Measurements from ENCODE around the gene FN1. TPM values are rescaled to one million over a fixed set of nuclear protein-coding genes. Genes with fewer than 3 reads are reported as not detected.

Gene FN1
- total RNA-seq, 1 experiment from 2014 or later, result 102 TPM

DNA sequence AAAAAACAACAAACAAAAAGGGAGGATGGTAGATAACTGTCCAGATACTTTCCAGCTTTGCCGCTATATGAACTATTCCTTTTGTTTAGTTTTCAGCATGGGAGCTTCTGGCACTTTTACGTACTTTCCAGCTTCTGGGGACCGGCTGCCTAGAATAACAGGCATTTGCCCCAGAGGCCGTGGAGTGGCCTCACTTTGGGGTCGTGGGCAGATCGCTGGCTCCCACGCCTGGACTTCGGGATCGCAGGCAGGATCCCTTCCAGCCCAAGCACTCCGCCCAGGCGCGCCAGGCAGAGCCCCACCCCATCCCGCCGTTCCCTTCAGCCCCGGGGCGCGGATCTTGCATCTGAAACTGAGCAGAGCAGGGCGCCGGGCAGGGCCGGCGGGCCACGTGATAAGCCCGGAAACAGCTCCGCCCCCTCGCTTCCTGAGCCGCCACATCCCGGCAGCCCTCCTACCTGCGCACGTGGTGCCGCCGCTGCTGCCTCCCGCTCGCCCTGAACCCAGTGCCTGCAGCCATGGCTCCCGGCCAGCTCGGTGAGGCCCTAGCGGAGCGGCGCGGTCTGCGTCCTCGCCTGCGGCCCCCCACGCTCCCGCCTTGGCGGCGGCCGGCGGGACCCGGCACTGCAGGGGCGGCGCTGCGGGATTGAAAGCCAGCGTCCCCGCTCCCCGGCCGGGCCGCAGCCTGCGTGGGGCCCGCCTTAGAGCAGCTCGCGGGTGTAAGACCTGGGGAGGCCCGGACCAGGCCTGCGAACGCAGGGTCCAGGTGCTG lies 124.1 kb downstream of the FN1 start, which contains the start of gene ATIC (continued):
- TF ChIP-seq JUN (CRISPR knock-in tag; IDR thresholded peaks at IDR 0.05) (no peak), FOXP1 (CRISPR knock-in tag; IDR thresholded peaks at IDR 0.05; ENCODE audit: borderline replicate concordance) (peak; percentile 98), JAZF1 (CRISPR knock-in tag; IDR thresholded peaks at IDR 0.05) (no peak), NR1H2 (CRISPR knock-in tag; IDR thresholded peaks at IDR 0.05) (no peak), NFYB (CRISPR knock-in tag; conservative IDR thresholded peaks at IDR 0.05; ENCODE audit: low read depth) (peak; percentile 44; the same call in 1 of the 2 replicates), GABPB1 (CRISPR knock-in tag; IDR thresholded peaks at IDR 0.05) (peak; percentile 94), CREM (CRISPR knock-in tag; IDR thresholded peaks at IDR 0.05) (peak; percentile 41; the same call in 1 of the 2 replicates), ZNF416 (CRISPR knock-in tag; IDR thresholded peaks at IDR 0.05) (0 out of 2 replicates have a peak, but pooled peaks have one; percentile 25), ESRRA (CRISPR knock-in tag; IDR thresholded peaks at IDR 0.05; ENCODE audit: borderline replicate concordance) (0 out of 2 replicates have a peak, but pooled peaks have one; percentile 57), ATF1 (CRISPR knock-in tag; IDR thresholded peaks at IDR 0.05) (0 out of 2 replicates have a peak, but pooled peaks have one; percentile 88), GTF2I (CRISPR knock-in tag; conservative IDR thresholded peaks at IDR 0.05) (no peak), KAT7 (CRISPR knock-in tag; IDR thresholded peaks at IDR 0.05; ENCODE audit: borderline replicate concordance) (0 out of 2 replicates have a peak, but pooled peaks have one; percentile 98), ELF4 (CRISPR knock-in tag; IDR thresholded peaks at IDR 0.05; ENCODE audit: low read depth) (peak; percentile 92; the same call in 1 of the 2 replicates), SP1 (CRISPR knock-in tag; conservative IDR thresholded peaks at IDR 0.05) (peak; percentile 90), RELA (CRISPR knock-in tag; IDR thresholded peaks at IDR 0.05; ENCODE audit: borderline replicate concordance) (peak; percentile 77; the same call in 1 of the 2 replicates), IRF2 (CRISPR knock-in tag; IDR thresholded peaks at IDR 0.05; ENCODE audit: borderline replicate concordance, low read depth) (peak; percentile 71; the same call in 1 of the 2 replicates), NFE2L1 (CRISPR knock-in tag; IDR thresholded peaks at IDR 0.05) (peak; percentile 95), ZNF423 (CRISPR knock-in tag; IDR thresholded peaks at IDR 0.05) (no peak), NR2C2 (CRISPR knock-in tag; IDR thresholded peaks at IDR 0.05) (peak; percentile 44; the same call in 1 of the 2 replicates), TCF7 (CRISPR knock-in tag; IDR thresholded peaks at IDR 0.05; ENCODE audit: low read depth) (peak; percentile 78; the same call in 1 of the 2 replicates)
- TF ChIP-seq, protein P1, sequence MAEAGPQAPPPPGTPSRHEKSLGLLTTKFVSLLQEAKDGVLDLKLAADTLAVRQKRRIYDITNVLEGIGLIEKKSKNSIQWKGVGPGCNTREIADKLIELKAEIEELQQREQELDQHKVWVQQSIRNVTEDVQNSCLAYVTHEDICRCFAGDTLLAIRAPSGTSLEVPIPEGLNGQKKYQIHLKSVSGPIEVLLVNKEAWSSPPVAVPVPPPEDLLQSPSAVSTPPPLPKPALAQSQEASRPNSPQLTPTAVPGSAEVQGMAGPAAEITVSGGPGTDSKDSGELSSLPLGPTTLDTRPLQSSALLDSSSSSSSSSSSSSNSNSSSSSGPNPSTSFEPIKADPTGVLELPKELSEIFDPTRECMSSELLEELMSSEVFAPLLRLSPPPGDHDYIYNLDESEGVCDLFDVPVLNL (CRISPR knock-in tag; IDR thresholded peaks at IDR 0.05; ENCODE audit: borderline replicate concordance, low read depth), result peak; percentile 63; the same call in 1 of the 2 replicates
- TF ChIP-seq, protein P2, sequence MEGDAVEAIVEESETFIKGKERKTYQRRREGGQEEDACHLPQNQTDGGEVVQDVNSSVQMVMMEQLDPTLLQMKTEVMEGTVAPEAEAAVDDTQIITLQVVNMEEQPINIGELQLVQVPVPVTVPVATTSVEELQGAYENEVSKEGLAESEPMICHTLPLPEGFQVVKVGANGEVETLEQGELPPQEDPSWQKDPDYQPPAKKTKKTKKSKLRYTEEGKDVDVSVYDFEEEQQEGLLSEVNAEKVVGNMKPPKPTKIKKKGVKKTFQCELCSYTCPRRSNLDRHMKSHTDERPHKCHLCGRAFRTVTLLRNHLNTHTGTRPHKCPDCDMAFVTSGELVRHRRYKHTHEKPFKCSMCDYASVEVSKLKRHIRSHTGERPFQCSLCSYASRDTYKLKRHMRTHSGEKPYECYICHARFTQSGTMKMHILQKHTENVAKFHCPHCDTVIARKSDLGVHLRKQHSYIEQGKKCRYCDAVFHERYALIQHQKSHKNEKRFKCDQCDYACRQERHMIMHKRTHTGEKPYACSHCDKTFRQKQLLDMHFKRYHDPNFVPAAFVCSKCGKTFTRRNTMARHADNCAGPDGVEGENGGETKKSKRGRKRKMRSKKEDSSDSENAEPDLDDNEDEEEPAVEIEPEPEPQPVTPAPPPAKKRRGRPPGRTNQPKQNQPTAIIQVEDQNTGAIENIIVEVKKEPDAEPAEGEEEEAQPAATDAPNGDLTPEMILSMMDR (IDR thresholded peaks at IDR 0.05), result no peak
- TF ChIP-seq, protein P3, sequence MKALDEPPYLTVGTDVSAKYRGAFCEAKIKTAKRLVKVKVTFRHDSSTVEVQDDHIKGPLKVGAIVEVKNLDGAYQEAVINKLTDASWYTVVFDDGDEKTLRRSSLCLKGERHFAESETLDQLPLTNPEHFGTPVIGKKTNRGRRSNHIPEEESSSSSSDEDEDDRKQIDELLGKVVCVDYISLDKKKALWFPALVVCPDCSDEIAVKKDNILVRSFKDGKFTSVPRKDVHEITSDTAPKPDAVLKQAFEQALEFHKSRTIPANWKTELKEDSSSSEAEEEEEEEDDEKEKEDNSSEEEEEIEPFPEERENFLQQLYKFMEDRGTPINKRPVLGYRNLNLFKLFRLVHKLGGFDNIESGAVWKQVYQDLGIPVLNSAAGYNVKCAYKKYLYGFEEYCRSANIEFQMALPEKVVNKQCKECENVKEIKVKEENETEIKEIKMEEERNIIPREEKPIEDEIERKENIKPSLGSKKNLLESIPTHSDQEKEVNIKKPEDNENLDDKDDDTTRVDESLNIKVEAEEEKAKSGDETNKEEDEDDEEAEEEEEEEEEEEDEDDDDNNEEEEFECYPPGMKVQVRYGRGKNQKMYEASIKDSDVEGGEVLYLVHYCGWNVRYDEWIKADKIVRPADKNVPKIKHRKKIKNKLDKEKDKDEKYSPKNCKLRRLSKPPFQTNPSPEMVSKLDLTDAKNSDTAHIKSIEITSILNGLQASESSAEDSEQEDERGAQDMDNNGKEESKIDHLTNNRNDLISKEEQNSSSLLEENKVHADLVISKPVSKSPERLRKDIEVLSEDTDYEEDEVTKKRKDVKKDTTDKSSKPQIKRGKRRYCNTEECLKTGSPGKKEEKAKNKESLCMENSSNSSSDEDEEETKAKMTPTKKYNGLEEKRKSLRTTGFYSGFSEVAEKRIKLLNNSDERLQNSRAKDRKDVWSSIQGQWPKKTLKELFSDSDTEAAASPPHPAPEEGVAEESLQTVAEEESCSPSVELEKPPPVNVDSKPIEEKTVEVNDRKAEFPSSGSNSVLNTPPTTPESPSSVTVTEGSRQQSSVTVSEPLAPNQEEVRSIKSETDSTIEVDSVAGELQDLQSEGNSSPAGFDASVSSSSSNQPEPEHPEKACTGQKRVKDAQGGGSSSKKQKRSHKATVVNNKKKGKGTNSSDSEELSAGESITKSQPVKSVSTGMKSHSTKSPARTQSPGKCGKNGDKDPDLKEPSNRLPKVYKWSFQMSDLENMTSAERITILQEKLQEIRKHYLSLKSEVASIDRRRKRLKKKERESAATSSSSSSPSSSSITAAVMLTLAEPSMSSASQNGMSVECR (CRISPR knock-in tag; IDR thresholded peaks at IDR 0.05; ENCODE audit: borderline replicate concordance), result 0 out of 2 replicates have a peak, but pooled peaks have one; percentile 38
- TF ChIP-seq, protein P4, sequence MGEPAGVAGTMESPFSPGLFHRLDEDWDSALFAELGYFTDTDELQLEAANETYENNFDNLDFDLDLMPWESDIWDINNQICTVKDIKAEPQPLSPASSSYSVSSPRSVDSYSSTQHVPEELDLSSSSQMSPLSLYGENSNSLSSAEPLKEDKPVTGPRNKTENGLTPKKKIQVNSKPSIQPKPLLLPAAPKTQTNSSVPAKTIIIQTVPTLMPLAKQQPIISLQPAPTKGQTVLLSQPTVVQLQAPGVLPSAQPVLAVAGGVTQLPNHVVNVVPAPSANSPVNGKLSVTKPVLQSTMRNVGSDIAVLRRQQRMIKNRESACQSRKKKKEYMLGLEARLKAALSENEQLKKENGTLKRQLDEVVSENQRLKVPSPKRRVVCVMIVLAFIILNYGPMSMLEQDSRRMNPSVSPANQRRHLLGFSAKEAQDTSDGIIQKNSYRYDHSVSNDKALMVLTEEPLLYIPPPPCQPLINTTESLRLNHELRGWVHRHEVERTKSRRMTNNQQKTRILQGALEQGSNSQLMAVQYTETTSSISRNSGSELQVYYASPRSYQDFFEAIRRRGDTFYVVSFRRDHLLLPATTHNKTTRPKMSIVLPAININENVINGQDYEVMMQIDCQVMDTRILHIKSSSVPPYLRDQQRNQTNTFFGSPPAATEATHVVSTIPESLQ (CRISPR knock-in tag; IDR thresholded peaks at IDR 0.05), result no peak
- TF ChIP-seq, protein P5, sequence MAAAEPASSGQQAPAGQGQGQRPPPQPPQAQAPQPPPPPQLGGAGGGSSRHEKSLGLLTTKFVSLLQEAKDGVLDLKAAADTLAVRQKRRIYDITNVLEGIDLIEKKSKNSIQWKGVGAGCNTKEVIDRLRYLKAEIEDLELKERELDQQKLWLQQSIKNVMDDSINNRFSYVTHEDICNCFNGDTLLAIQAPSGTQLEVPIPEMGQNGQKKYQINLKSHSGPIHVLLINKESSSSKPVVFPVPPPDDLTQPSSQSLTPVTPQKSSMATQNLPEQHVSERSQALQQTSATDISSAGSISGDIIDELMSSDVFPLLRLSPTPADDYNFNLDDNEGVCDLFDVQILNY (CRISPR knock-in tag; IDR thresholded peaks at IDR 0.05), result peak; percentile 87; the same call in 1 of the 2 replicates
- TF ChIP-seq, protein P6, sequence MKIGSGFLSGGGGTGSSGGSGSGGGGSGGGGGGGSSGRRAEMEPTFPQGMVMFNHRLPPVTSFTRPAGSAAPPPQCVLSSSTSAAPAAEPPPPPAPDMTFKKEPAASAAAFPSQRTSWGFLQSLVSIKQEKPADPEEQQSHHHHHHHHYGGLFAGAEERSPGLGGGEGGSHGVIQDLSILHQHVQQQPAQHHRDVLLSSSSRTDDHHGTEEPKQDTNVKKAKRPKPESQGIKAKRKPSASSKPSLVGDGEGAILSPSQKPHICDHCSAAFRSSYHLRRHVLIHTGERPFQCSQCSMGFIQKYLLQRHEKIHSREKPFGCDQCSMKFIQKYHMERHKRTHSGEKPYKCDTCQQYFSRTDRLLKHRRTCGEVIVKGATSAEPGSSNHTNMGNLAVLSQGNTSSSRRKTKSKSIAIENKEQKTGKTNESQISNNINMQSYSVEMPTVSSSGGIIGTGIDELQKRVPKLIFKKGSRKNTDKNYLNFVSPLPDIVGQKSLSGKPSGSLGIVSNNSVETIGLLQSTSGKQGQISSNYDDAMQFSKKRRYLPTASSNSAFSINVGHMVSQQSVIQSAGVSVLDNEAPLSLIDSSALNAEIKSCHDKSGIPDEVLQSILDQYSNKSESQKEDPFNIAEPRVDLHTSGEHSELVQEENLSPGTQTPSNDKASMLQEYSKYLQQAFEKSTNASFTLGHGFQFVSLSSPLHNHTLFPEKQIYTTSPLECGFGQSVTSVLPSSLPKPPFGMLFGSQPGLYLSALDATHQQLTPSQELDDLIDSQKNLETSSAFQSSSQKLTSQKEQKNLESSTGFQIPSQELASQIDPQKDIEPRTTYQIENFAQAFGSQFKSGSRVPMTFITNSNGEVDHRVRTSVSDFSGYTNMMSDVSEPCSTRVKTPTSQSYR (CRISPR knock-in tag; IDR thresholded peaks at IDR 0.05), result peak; percentile 80

Data from WTC11 (cell line).